WTC11 (cell line): ENCODE measurements around the gene RIPPLY3.

Source experiments
- ATF6 ChIP-seq: sonication (generic); formaldehyde crosslinking; IDR thresholded peaks from 2 replicates; pipeline ENCODE4 v1.8.1; 2023; ENCODE audit warnings: mild to moderate bottlenecking, missing genetic modification reagents
- CTCF ChIP-seq: fragments of 200-600 bp; IDR thresholded peaks from 2 replicates; pipeline ENCODE4 v1.8.0; 2022; ENCODE audit warnings: antibody characterized with exemption
- E2F4 ChIP-seq: sonication (generic); formaldehyde crosslinking; IDR thresholded peaks from 2 replicates; pipeline ENCODE4 v1.8.1; 2022; ENCODE audit warnings: low read depth, mild to moderate bottlenecking, moderate library complexity, missing genetic modification reagents, borderline replicate concordance
- ZNF281 ChIP-seq: sonication (generic); formaldehyde crosslinking; IDR thresholded peaks from 2 replicates; pipeline ENCODE4 v1.8.0; 2023; ENCODE audit warnings: mild to moderate bottlenecking, missing genetic modification reagents

- TF ChIP-seq ZNF281 (CRISPR knock-in tag) (no peak), ATF6 (CRISPR knock-in tag) (no peak), E2F4 (CRISPR knock-in tag) (no peak), CTCF (no peak)
These were observed 40.6 kb downstream of the RIPPLY3 start for GRCh38 chr21:37047079-37047478.
